ENCODE data around the gene LACRT.

DNA sequence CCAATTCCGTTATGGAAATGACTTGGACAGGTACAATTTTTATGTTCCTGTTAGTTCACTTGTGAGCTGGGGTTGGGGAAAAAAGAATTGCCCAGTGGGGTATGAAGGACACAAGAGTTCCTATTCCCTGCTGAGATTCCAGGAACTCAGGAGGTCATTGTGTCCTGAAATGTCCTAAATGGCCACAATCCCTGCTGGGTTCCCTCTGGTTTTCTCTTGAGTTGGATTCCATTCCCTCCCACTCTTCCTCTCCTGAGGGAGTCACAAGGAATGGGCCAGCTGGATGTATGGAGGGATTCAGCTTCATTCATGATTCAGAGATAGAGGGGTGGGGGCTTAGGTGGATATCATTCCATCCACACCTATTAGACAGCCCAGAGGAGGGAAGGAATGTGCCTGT is 48.0 kb upstream of the LACRT start:
- TF ChIP-seq POLR2A (IDR thresholded peaks at IDR 0.05), result no peak
- TF ChIP-seq, protein P1, sequence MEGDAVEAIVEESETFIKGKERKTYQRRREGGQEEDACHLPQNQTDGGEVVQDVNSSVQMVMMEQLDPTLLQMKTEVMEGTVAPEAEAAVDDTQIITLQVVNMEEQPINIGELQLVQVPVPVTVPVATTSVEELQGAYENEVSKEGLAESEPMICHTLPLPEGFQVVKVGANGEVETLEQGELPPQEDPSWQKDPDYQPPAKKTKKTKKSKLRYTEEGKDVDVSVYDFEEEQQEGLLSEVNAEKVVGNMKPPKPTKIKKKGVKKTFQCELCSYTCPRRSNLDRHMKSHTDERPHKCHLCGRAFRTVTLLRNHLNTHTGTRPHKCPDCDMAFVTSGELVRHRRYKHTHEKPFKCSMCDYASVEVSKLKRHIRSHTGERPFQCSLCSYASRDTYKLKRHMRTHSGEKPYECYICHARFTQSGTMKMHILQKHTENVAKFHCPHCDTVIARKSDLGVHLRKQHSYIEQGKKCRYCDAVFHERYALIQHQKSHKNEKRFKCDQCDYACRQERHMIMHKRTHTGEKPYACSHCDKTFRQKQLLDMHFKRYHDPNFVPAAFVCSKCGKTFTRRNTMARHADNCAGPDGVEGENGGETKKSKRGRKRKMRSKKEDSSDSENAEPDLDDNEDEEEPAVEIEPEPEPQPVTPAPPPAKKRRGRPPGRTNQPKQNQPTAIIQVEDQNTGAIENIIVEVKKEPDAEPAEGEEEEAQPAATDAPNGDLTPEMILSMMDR (IDR thresholded peaks at IDR 0.05), result no peak
- no peak for TF ChIP-seq EP300 (IDR thresholded peaks at IDR 0.05)
